ENCODE data around the gene RASSF8. TPM values are rescaled to one million over a fixed set of nuclear protein-coding genes. Genes with fewer than 3 reads are reported as not detected.

Gene RASSF8
- total RNA-seq, 2 experiments from 2014 or later = not detected

- Histone ChIP-seq H2AFZ (ENCODE audit: low read length) (no peak overlapping the region), H3K9me2 (ENCODE audit: insufficient read depth, low read length) (no peaks in the 10 kb centered on the region), H3K36me3 (ENCODE audit: insufficient read depth, low read length) (no peaks in the 10 kb centered on the region), H4K20me1 (ENCODE audit: insufficient read depth, low read length) (no peaks in the 10 kb centered on the region), H3K4me3 (ENCODE audit: low read depth, low read length, poor library complexity, severe bottlenecking) (no peak overlapping the region), H3K9me3 (ENCODE audit: low read length) (no peaks in the 10 kb centered on the region), H3K4me2 (ENCODE audit: low read length) (no peak overlapping the region), H3K4me1 (ENCODE audit: insufficient read depth, low read length, poor library complexity, severe bottlenecking) (no peaks in the 10 kb centered on the region), H3K79me2 (ENCODE audit: insufficient read depth, low read depth, low read length) (no peaks in the 10 kb centered on the region), H3K27ac (ENCODE audit: low read depth, low read length, poor library complexity, severe bottlenecking) (no peak overlapping the region)
- no TSS peak for BruUV-seq (replicated peaks)
- intact Hi-C loops (cut with micrococcal nuclease; ENCODE audit: unreplicated experiment) = no loop called here
- ChIA-PET POLR2A (no interaction called here), CTCF (ENCODE audit: unreplicated experiment) (no interaction called here)
- DNase-seq (ENCODE audit: low spot score) = no peak
- TF ChIP-seq CTCF (conservative IDR thresholded peaks at IDR 0.05; ENCODE audit: low read length) (no peak), EZH2phosphoT487 (IDR thresholded peaks at IDR 0.05; ENCODE audit: borderline replicate concordance, low read depth, low read length) (no peak)
These were observed 27.1 kb downstream of the RASSF8 start for GRCh38 chr12:25985316-25986175.

GRCh38 chr12:25986180-25986579 is 27.7 kb downstream of the RASSF8 start:
- TF ChIP-seq CTCF (conservative IDR thresholded peaks at IDR 0.05; ENCODE audit: low read length) (no peak), EZH2phosphoT487 (IDR thresholded peaks at IDR 0.05; ENCODE audit: borderline replicate concordance, low read depth, low read length) (no peak)
- BruUV-seq (replicated peaks) = no TSS peak
- Histone ChIP-seq H3K4me3 (ENCODE audit: low read depth, low read length, poor library complexity, severe bottlenecking) (no peak overlapping the region), H4K20me1 (ENCODE audit: insufficient read depth, low read length) (no peaks in the 10 kb centered on the region), H3K27ac (ENCODE audit: low read depth, low read length, poor library complexity, severe bottlenecking) (no peak overlapping the region), H3K9me3 (ENCODE audit: low read length) (no peaks in the 10 kb centered on the region), H2AFZ (ENCODE audit: low read length) (no peak overlapping the region), H3K4me1 (ENCODE audit: insufficient read depth, low read length, poor library complexity, severe bottlenecking) (no peaks in the 10 kb centered on the region), H3K79me2 (ENCODE audit: insufficient read depth, low read depth, low read length) (no peaks in the 10 kb centered on the region), H3K9me2 (ENCODE audit: insufficient read depth, low read length) (no peaks in the 10 kb centered on the region), H3K4me2 (ENCODE audit: low read length) (no peak overlapping the region), H3K36me3 (ENCODE audit: insufficient read depth, low read length) (no peaks in the 10 kb centered on the region)
- POLR2A ChIA-PET = no interaction called here
- CTCF ChIA-PET (ENCODE audit: unreplicated experiment) = no interaction called here
- DNase-seq (ENCODE audit: low spot score) = no peak
- intact Hi-C loops (cut with micrococcal nuclease; ENCODE audit: unreplicated experiment) = no loop called here

- H3K4me3 ChIP-seq (ENCODE audit: low read depth, low read length, poor library complexity, severe bottlenecking) = no peak overlapping the region
- no TSS peak for BruUV-seq (replicated peaks)
- CTCF ChIA-PET (ENCODE audit: unreplicated experiment) = no interaction called here
- no peaks in the 10 kb centered on the region for H3K4me1 ChIP-seq (ENCODE audit: insufficient read depth, low read length, poor library complexity, severe bottlenecking)
- H4K20me1 ChIP-seq (ENCODE audit: insufficient read depth, low read length) = no peaks in the 10 kb centered on the region
- H2AFZ ChIP-seq (ENCODE audit: low read length) = no peak overlapping the region
- intact Hi-C loops (cut with micrococcal nuclease; ENCODE audit: unreplicated experiment) = no loop called here
- no peaks in the 10 kb centered on the region for H3K9me3 ChIP-seq (ENCODE audit: low read length)
- POLR2A ChIA-PET = interaction anchor here (0.6 to 0.8 kb wide), 3 partner anchors 10 to 1208 kb away, joined by 3 read pairs; no protein-coding TSS in a partner anchor
- H3K9me2 ChIP-seq (ENCODE audit: insufficient read depth, low read length) = no peaks in the 10 kb centered on the region
- H3K79me2 ChIP-seq (ENCODE audit: insufficient read depth, low read depth, low read length) = no peaks in the 10 kb centered on the region
- DNase-seq (ENCODE audit: low spot score) = no peak
- H3K4me2 ChIP-seq (ENCODE audit: low read length) = no peak overlapping the region
- H3K36me3 ChIP-seq (ENCODE audit: insufficient read depth, low read length) = no peaks in the 10 kb centered on the region
- TF ChIP-seq CTCF (conservative IDR thresholded peaks at IDR 0.05; ENCODE audit: low read length) (no peak), EZH2phosphoT487 (IDR thresholded peaks at IDR 0.05; ENCODE audit: borderline replicate concordance, low read depth, low read length) (no peak)
- no peak overlapping the region for H3K27ac ChIP-seq (ENCODE audit: low read depth, low read length, poor library complexity, severe bottlenecking)
These were observed 30.0 kb downstream of the RASSF8 start for GRCh38 chr12:25988505-25988904.

All from OCI-LY7 (cell line).